Mucosa of descending colon (tissue), 3 donors: ENCODE results near the gene IRAK1. TPM values are rescaled to one million over a fixed set of nuclear protein-coding genes. Genes with fewer than 3 reads are reported as not detected.

Source experiments
- ATAC-seq: fragments of 200-7000 bp; cut with Tn5 transposase; one replicate; pipeline ENCODE4 v1.9.1; 2020; ENCODE audit warnings: mild to moderate bottlenecking, moderate library complexity
- DNase-seq, 3 donors: peaks; one replicate each; pipeline ENCODE4 v3.0.0-alpha.2; 2020
- H3K36me3 ChIP-seq: fragments of 200-600 bp; one replicate; pipeline ENCODE4 v1.8.0; 2021; ENCODE audit warnings: low read depth, mild to moderate bottlenecking
- H3K4me1 ChIP-seq: fragments of 200-600 bp; one replicate; pipeline ENCODE4 v1.8.0; 2021; ENCODE audit warnings: low read depth, mild to moderate bottlenecking
- H3K4me3 ChIP-seq: fragments of 200-600 bp; one replicate; pipeline ENCODE4 v1.8.0; 2021; ENCODE audit warnings: mild to moderate bottlenecking
- H3K9me3 ChIP-seq: fragments of 200-600 bp; one replicate; pipeline ENCODE4 v1.8.0; 2021; ENCODE audit warnings: mild to moderate bottlenecking
- intact Hi-C, 2 donors: fragments of 100-400 bp; cut with DNase I in 1 of 2; cut with micrococcal nuclease in 1 of 2; formaldehyde crosslinking; loops; one replicate each; pipeline versions ENCODE4 v1.11.0 to v1.11.1; 2022; cut with DNase I, micrococcal nuclease
- total RNA-seq, 3 donors: library from RNA; stranded (reverse); fragmentation: NEBNext Ultra II Directional in 2 of 3; extraction: Animal tissue kit (Norgen Biotek cat#: 25700) in 2 of 3; gene quantifications; one replicate each; pipeline versions ENCODE4 v1.2.1 to v1.2.4, GENCODE V29; 2021 to 2023
- TF ChIP-seq, protein P1 (sequence below): fragments of 200-600 bp; IDR thresholded peaks from one replicate; pipeline ENCODE4 v1.8.0; 2022; ENCODE audit warnings: antibody characterized with exemption, mild to moderate bottlenecking
- donor health status: DM: no; HTN: no; CAD: no; lungs with moderate emphysema.
- donor health status: DM: no; HTN: no; CAD: no.
- donor health status: DM: no; HTN: yes; CAD: no.

Gene IRAK1
- total RNA-seq, 3 donors from 2014 or later: 66.5 to 96.0 (median 85.2) TPM

DNA sequence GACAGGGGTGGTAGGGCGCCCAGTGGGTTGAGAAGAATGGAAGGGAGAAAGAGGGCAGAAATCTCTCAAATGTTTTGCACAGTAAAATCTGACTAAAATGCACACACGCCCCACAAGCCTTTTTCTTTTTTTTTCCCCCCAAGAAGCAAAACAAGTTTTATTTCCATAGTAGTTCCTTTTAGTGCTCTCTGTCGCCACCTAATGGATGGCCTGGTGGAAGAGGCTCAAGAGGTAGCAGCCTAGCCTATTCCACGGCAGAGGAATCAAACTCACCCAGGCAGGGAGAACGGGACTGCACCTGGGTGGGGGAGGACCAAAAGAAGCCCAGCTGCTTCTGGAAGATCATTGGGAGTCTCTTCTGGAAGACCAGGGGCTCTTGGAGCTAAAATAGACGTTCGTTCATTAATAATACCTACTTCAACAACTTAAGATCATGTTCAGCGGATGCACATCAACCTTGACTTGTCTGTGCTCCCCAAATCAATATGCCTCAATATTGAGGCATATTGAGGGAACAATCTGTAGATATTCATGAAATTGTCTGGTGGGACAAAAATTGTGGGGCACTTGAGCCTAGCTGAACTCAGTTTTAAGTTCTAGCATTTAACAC lies 31.6 kb upstream of the IRAK1 start:
- peak; percentile 86 for ATAC-seq
- H3K4me3 ChIP-seq: no peak overlapping the region
- no peaks in the 10 kb centered on the region for H3K9me3 ChIP-seq
- TF ChIP-seq, protein P1, sequence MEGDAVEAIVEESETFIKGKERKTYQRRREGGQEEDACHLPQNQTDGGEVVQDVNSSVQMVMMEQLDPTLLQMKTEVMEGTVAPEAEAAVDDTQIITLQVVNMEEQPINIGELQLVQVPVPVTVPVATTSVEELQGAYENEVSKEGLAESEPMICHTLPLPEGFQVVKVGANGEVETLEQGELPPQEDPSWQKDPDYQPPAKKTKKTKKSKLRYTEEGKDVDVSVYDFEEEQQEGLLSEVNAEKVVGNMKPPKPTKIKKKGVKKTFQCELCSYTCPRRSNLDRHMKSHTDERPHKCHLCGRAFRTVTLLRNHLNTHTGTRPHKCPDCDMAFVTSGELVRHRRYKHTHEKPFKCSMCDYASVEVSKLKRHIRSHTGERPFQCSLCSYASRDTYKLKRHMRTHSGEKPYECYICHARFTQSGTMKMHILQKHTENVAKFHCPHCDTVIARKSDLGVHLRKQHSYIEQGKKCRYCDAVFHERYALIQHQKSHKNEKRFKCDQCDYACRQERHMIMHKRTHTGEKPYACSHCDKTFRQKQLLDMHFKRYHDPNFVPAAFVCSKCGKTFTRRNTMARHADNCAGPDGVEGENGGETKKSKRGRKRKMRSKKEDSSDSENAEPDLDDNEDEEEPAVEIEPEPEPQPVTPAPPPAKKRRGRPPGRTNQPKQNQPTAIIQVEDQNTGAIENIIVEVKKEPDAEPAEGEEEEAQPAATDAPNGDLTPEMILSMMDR: peak; percentile 27
- peak in 2 of 3 donors; percentile 61 to 90 for DNase-seq
- H3K36me3 ChIP-seq: no peaks in the 10 kb centered on the region
- intact Hi-C loops: no loop called here
- H3K4me1 ChIP-seq: peaks cover 3% of the 10 kb centered on the region

DNA sequence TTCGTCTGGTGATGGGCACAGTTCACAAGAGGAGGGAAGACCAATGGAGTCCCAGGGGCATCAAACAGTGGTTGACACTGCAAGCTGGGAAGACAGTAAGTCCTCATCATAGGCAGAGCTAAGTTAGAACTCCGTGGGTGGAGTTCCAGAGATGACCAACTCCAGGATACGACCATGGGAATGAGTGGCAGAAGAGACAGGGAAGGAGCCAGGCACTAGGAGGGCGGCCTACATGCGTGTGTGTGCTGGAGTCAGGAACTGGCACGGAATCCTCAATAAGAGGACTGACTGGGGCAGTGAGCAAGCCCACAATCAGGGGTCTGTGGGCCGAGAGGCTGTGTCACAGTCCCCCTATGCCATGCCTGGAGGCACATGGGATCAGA lies 30.4 kb upstream of the IRAK1 start:
- ATAC-seq (no peak), DNase-seq (no peak)
- Histone ChIP-seq H3K4me1 (peaks cover 3% of the 10 kb centered on the region), H3K9me3 (no peaks in the 10 kb centered on the region), H3K36me3 (no peaks in the 10 kb centered on the region), H3K4me3 (no peak overlapping the region)
- intact Hi-C loops: no loop called here
- TF ChIP-seq, protein P1: no peak

DNA sequence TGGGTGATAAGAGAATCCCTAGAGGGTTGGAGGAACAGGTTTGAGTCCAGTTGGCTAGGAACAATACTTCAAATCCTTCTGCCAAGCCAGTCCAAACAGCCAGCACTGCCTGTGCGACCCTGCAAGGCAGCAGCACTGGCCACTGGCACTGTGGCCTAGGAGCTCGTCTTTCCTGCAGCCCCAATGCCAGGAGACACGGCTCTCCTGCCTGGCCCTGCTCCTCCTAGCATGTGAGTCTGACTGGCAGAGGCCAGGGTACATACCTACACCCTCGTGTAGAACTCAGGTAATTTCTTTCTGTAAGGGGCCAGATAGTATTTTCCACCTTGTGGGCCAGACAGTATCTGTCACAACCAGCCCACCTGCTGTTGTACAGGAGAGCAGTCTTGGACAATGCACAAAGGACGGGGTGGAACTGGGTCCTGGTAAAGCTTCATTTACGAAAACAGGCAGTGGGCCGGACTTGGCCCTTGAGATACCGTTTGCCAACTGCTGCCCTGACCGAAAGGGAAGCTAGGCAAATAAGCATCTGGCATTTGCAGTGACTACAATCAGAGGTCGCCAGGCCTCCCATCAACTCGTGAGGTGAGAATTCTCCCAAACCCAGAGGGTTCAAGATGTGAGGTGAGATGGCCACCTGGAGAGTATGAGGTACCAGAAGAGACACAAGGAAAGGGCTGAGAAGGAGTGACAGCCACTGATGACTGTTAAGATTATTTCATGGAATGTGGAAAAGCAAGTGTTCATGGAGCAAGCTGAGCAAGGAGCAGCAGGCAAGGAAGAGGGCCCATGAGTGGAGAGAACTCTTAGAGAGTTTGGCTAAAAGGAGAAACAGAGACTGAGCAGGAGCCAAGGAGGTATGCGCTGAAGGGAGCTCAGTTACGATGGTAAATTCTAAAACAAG lies 29.8 kb upstream of the IRAK1 start:
- TF ChIP-seq, protein P1: no peak
- Histone ChIP-seq H3K36me3 (no peaks in the 10 kb centered on the region), H3K4me1 (peaks cover 3% of the 10 kb centered on the region), H3K9me3 (no peaks in the 10 kb centered on the region), H3K4me3 (no peak overlapping the region)
- no peak for ATAC-seq
- DNase-seq: no peak
- intact Hi-C loops: no loop called here

DNA sequence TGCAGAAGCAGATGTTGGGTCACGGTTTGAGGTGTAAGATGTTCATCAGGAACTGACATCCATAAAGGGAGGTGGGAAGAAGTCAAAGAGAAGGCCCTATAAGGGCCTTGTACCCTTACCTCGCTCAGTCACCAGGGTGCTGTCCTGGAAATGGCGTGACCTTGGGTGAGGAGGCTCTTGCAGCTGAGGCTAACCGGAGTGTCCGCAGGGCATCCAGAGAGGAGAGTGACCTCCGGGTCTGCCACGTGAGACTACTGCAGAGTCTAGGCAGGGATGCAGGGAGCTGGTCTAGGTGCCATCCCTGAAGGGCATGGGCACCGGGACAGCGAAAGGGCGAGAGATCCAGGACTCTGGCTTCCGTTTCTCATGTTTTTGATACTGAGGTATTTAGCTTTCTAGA lies 28.7 kb upstream of the IRAK1 start:
- no peaks in the 10 kb centered on the region for H3K36me3 ChIP-seq
- TF ChIP-seq, protein P1: no peak
- ATAC-seq (no peak), DNase-seq (no peak)
- H3K9me3 ChIP-seq: no peaks in the 10 kb centered on the region
- intact Hi-C loops: no loop called here
- peaks cover 3% of the 10 kb centered on the region for H3K4me1 ChIP-seq
- no peak overlapping the region for H3K4me3 ChIP-seq

DNA sequence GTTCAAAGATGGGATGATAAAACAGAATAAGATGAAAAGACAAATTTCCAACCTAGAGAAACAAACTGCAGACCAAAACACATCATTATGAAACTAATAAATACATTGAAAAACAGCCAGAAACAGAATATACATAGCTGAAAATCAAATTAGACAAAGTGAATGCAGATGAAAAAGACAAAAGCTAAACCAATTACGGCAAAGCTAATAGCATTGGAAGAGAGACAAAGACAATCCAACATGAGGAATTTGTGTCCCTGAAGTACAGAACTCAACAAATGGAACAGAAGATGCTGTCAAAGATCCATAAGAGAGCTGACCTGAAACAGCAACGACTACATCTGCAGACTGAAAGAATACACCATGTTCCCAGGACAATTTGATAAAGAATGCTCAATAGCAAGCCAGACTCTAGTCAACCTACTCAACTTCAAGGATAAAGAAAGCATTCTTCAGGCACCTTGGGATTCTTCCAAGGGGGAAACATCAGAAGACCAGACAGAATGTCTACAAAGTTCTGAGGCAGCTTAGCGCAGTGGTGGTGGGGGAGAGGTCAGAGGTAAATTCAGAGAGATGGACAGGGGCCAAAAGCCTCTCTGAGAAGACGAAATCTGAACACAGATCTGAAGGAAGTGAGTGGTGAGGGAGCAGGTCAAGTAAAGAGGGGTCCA lies 27.4 kb upstream of the IRAK1 start:
- ATAC-seq (no peak), DNase-seq (no peak)
- intact Hi-C loops: no loop called here
- H3K4me3 ChIP-seq: no peak overlapping the region
- no peaks in the 10 kb centered on the region for H3K36me3 ChIP-seq
- TF ChIP-seq, protein P1: no peak
- H3K9me3 ChIP-seq: no peaks in the 10 kb centered on the region
- peaks cover 3% of the 10 kb centered on the region for H3K4me1 ChIP-seq
